ENCODE measurements around the gene TTC12. TPM values are rescaled to one million over a fixed set of nuclear protein-coding genes. Genes with fewer than 3 reads are reported as not detected.

Gene TTC12
- total and polyA plus RNA-seq, 2 of the 4 experiments (the other 2 are of a cell fraction): 10.0 to 14.7 TPM

DNA sequence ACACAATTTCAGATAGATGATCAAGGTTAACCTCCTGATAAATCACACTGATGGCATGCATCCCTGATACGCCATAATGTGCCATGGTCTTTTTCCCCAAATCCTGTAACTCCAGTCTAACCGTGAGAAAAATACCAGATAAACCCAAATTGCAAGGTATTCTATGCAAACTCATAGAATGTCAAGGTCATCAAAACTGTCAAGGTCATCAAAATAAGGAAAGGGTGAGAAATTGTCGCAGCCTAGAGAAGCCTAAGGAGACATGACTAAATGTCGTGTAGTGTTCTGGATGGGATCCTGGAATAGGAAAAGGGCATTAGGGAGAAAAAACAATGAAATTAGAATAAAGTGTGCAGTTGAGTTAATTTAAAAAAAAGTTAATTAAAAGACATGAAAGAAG is 4.7 kb downstream of the TTC12 start:
- dilution Hi-C loops (cut with HindIII; ENCODE audit: low sequenced_read_pairs, unreplicated experiment) (no loop called here), intact Hi-C loops (cut with micrococcal nuclease) (no loop called here), in situ Hi-C loops (cut with MboI; ENCODE audit: low sequenced_read_pairs) (no loop called here)
- no peak overlapping the region for H3K23ac ChIP-seq (ENCODE audit: low read depth, low read length)
- no TSS peak for BruUV-seq (replicated peaks)
- no peaks in the 10 kb centered on the region; the same call in 1 of the 2 replicates for H3K9me1 ChIP-seq (ENCODE audit: insufficient read depth, low read length)
- peaks cover 2% of the 10 kb centered on the region; the same call in 1 of the 2 replicates for H3K36me3 ChIP-seq (ENCODE audit: control insufficient read depth, insufficient read depth, low read length)
- no peak for ATAC-seq (ENCODE audit: low read depth)
- no peak overlapping the region for H3K4me3 ChIP-seq (ENCODE audit: insufficient read depth, low read depth, low read length)
- no peak overlapping the region for H3K56ac ChIP-seq (ENCODE audit: extremely low read depth, insufficient read depth, low read length)
- POLR2A ChIA-PET (ENCODE audit: unreplicated experiment): interaction anchor here (0.5 kb wide), 1 partner anchor 475 kb away, joined by 8 read pairs; no protein-coding TSS in a partner anchor
- CTCF ChIA-PET: no interaction called here
- no peak overlapping the region for H3K4me2 ChIP-seq (ENCODE audit: low read depth, low read length)
- H2AFZ ChIP-seq (replicated peaks; ENCODE audit: low read length, poor library complexity): no peak overlapping the region
- H3K4me1 ChIP-seq (ENCODE audit: control insufficient read depth, insufficient read depth, low read length): no peaks in the 10 kb centered on the region; the same call in none of the 2 replicates
- no peak overlapping the region for H3K18ac ChIP-seq (ENCODE audit: low read depth, low read length)
- WGBS, 2 experiments (ENCODE audit: extremely low coverage in 2 of 2, insufficient read length in 1 of 2): 100% methylated on average over 3 of the region's 4 CpGs; no CpG with 5 or more reads in 1 of the 2 experiments
- H3K79me1 ChIP-seq (ENCODE audit: low read depth in 1 of 2, low read length in 2 of 2): peaks cover 3 to 10% of the 10 kb centered on the region in 2 experiments; a peak in 2 of 4 replicates
- H2BK5ac ChIP-seq (ENCODE audit: low read depth, low read length, poor library complexity, severe bottlenecking): no peak overlapping the region
- no peak overlapping the region for H2BK15ac ChIP-seq (ENCODE audit: low read depth, low read length)
- no peak for DNase-seq
- no peak overlapping the region for H4K5ac ChIP-seq (ENCODE audit: low read depth, low read length)
- no peaks in the 10 kb centered on the region for H4K20me1 ChIP-seq (ENCODE audit: insufficient read depth, low read length)
- H3K14ac ChIP-seq (replicated peaks; ENCODE audit: low read depth, low read length): no peak overlapping the region
- no peak overlapping the region for H3K9ac ChIP-seq (ENCODE audit: low read depth, low read length)
- no peak overlapping the region for H4K8ac ChIP-seq (ENCODE audit: low read depth in 2 of 2, low read length in 2 of 2)
- no peak overlapping the region for H2BK20ac ChIP-seq (ENCODE audit: low read depth, low read length)
- H3K4ac ChIP-seq (ENCODE audit: low read depth, low read length): no peak overlapping the region
- no peak overlapping the region for H2AK9ac ChIP-seq (replicated peaks; ENCODE audit: low read depth, low read length, poor library complexity)
- TF ChIP-seq MAFK (IDR thresholded peaks at IDR 0.05; ENCODE audit: low read depth, low read length): peak; percentile 78
- no peak for TF ChIP-seq CEBPB (IDR thresholded peaks at IDR 0.05; ENCODE audit: low read depth, low read length)
- no peaks in the 10 kb centered on the region for H3K27me3 ChIP-seq (ENCODE audit: control insufficient read depth, insufficient read depth, low read length)
- no peak overlapping the region for H3K27ac ChIP-seq (ENCODE audit: insufficient read depth, low read length)
- no peak overlapping the region for H2BK120ac ChIP-seq (ENCODE audit: low read depth, low read length)
- H2AK5ac ChIP-seq (ENCODE audit: low read depth, low read length): no peak overlapping the region
- H3K9me3 ChIP-seq (ENCODE audit: control insufficient read depth, insufficient read depth, low read length): no peaks in the 10 kb centered on the region
- no peak overlapping the region for H4K91ac ChIP-seq (ENCODE audit: insufficient read depth, low read depth, low read length)

All from IMR-90 (cell line).